Transverse colon (tissue), 4 donors: ENCODE measurements around the gene LNX1. TPM values are rescaled to one million over a fixed set of nuclear protein-coding genes. Genes with fewer than 3 reads are reported as not detected.

Source experiments
- DNase-seq: peaks from one replicate; pipeline ENCODE4 v3.0.0-alpha.2; 2019
- H3K27ac ChIP-seq, 4 donors: fragments of 200-600 bp; sonication (generic); 2 replicates each; pipeline ENCODE4 v1.5.1; 2016 to 2018; ENCODE audit warnings: inconsistent platforms in 4 of 4
- H3K27me3 ChIP-seq: fragments of 200-600 bp; sonication (generic); 2 replicates; pipeline ENCODE4 v1.5.1; 2017; ENCODE audit warnings: inconsistent platforms
- H3K36me3 ChIP-seq, 4 donors: fragments of 200-600 bp; sonication (generic); 2 replicates each; pipeline ENCODE4 v1.5.1; 2017 to 2019; ENCODE audit warnings: inconsistent platforms in 4 of 4
- H3K4me1 ChIP-seq, 4 donors: fragments of 200-600 bp; sonication (generic); 2 replicates each; pipeline ENCODE4 v1.5.1; 2017 to 2020; ENCODE audit warnings: inconsistent platforms in 4 of 4
- H3K4me3 ChIP-seq, 4 donors: fragments of 200-600 bp; sonication (generic); 1 replicate in 1 of 4; 2 replicates in 3 of 4; pipeline versions ENCODE4 v1.5.1 to v1.6.1; 2017 to 2019; ENCODE audit warnings: inconsistent platforms in 4 of 4
- H3K9me3 ChIP-seq, 2 donors: fragments of 200-600 bp; sonication (generic); 2 replicates each; pipeline ENCODE4 v1.5.1; 2017 to 2019; ENCODE audit warnings: inconsistent platforms in 2 of 2
- CTCF ChIP-seq, 5 experiments: fragments of 200-600 bp in 3 of 5; fragments of 450-650 bp in 2 of 5; sonication (generic) in 3 of 5; IDR thresholded peaks; 1 replicate in 2 of 5; 2 replicates in 3 of 5; pipeline ENCODE4 v1.5.1; 2016 to 2017; ENCODE audit warnings: antibody characterized with exemption in 5 of 5, inconsistent platforms in 3 of 5, mild to moderate bottlenecking in 2 of 5, moderate library complexity in 1 of 5
- EP300 ChIP-seq: sonication (generic); formaldehyde crosslinking; IDR thresholded peaks from one replicate; pipeline ENCODE4 v1.6.1; 2017; ENCODE audit warnings: antibody characterized with exemption, low read depth
- POLR2A ChIP-seq: fragments of 450-650 bp; IDR thresholded peaks from one replicate; pipeline ENCODE4 v1.6.1; 2016; ENCODE audit warnings: antibody characterized with exemption, mild to moderate bottlenecking, moderate library complexity
- POLR2AphosphoS5 ChIP-seq, 3 donors: sonication (generic); formaldehyde crosslinking; IDR thresholded peaks; one replicate each; pipeline ENCODE4 v1.6.1; 2016; ENCODE audit warnings: antibody characterized with exemption in 3 of 3
- WGBS, 2 donors: methylation state at CpG; one replicate each; pipeline ENCODE4 v1.1.5; 2018; ENCODE audit warnings: low coverage in 1 of 2; 5-methylcytosine and 5-hydroxymethylcytosine counted together
- in situ Hi-C, 4 donors: fragments of 200-750 bp; cut with MboI; loops; one replicate each; pipeline versions ENCODE4 v1.15.0 to v1.15.1; 2017; ENCODE audit warnings: low sequenced_read_pairs in 3 of 4, low pct_ligation_motif_present in 1 of 4, low pct_unique_long_range_greater_than_20kb in 1 of 4
- intact Hi-C: fragments of 100-400 bp; cut with DNase I; formaldehyde crosslinking; loops from one replicate; pipeline ENCODE4 v1.15.1; 2023; ENCODE audit warnings: low total_unique reads
- total RNA-seq, 4 donors: library from RNA; depleted of rRNA; stranded (reverse); fragments of >200 nt; gene quantifications; one replicate each; pipeline ENCODE4 v1.1.0, GENCODE V29; 2016

The LNX1 gene
- total RNA-seq, 4 donors from 2014 or later, result 2.6 to 35.5 (median 18.1) TPM

GRCh38 chr4:53511014-53511413 lies 80.3 kb downstream of the LNX1 start:
- no peak for DNase-seq
- intact Hi-C loops, result no loop called here
- 29 to 33% methylated on average over 3 of the region's 3 CpGs for WGBS, 2 donors
- in situ Hi-C loops, result no loop called here
- TF ChIP-seq POLR2A (no peak), POLR2AphosphoS5 (IDR thresholded peaks at IDR 0.05) (no peak), CTCF (IDR thresholded peaks at IDR 0.05) (no peak), EP300 (no peak)
- Histone ChIP-seq H3K27ac (no peak overlapping the region), H3K4me1 (no peaks in the 10 kb centered on the region), H3K36me3 (no peaks in the 10 kb centered on the region), H3K27me3 (no peaks in the 10 kb centered on the region), H3K9me3 (no peaks in the 10 kb centered on the region), H3K4me3 (no peak overlapping the region)

- in situ Hi-C loops (no loop called here), intact Hi-C loops (no loop called here)
- WGBS, 2 donors, result 32 to 51% methylated on average over 3 to 5 of the region's 5 CpGs
- H3K27me3 ChIP-seq, result no peaks in the 10 kb centered on the region
- H3K9me3 ChIP-seq, result no peaks in the 10 kb centered on the region
- H3K4me1 ChIP-seq, result no peaks in the 10 kb centered on the region
- H3K4me3 ChIP-seq, result no peak overlapping the region
- TF ChIP-seq POLR2A, result no peak
- no peaks in the 10 kb centered on the region for H3K36me3 ChIP-seq
- no peak for DNase-seq
- no peak overlapping the region for H3K27ac ChIP-seq
Observed at GRCh38 chr4:53510321-53510720, 81.0 kb downstream of the LNX1 start.

- intact Hi-C loops, result no loop called here
- DNase-seq, result no peak
- Histone ChIP-seq H3K27ac (no peak overlapping the region), H3K9me3 (no peaks in the 10 kb centered on the region), H3K4me1 (no peaks in the 10 kb centered on the region), H3K27me3 (no peaks in the 10 kb centered on the region), H3K36me3 (no peaks in the 10 kb centered on the region), H3K4me3 (no peak overlapping the region)
- no peak for TF ChIP-seq POLR2AphosphoS5 (IDR thresholded peaks at IDR 0.05)
- TF ChIP-seq POLR2A, result no peak
- TF ChIP-seq CTCF (IDR thresholded peaks at IDR 0.05), result no peak
- TF ChIP-seq EP300, result no peak
- in situ Hi-C loops, result no loop called here
- WGBS, 2 donors, result 14 to 38% methylated on average over 1 of the region's 1 CpG
Observed at GRCh38 chr4:53508446-53508845, 82.8 kb downstream of the LNX1 start.

- DNase-seq, result no peak
- in situ Hi-C loops (no loop called here), intact Hi-C loops (no loop called here)
- Histone ChIP-seq H3K4me1 (no peaks in the 10 kb centered on the region), H3K9me3 (no peaks in the 10 kb centered on the region), H3K36me3 (no peaks in the 10 kb centered on the region), H3K4me3 (no peak overlapping the region), H3K27ac (no peak overlapping the region), H3K27me3 (no peaks in the 10 kb centered on the region)
- 83% methylated on average over 17 of the region's 17 CpGs; no CpG with 5 or more reads in 1 of the 2 donors for WGBS, 2 donors
- no peak for TF ChIP-seq POLR2A
- TF ChIP-seq CTCF (IDR thresholded peaks at IDR 0.05), result no peak
- TF ChIP-seq POLR2AphosphoS5 (IDR thresholded peaks at IDR 0.05), result no peak
- TF ChIP-seq EP300, result no peak
Observed at GRCh38 chr4:53507671-53508286, 83.5 kb downstream of the LNX1 start.

GRCh38 chr4:53507058-53507457 lies 84.2 kb downstream of the LNX1 start:
- Histone ChIP-seq H3K9me3 (no peaks in the 10 kb centered on the region), H3K4me1 (no peaks in the 10 kb centered on the region), H3K27me3 (no peaks in the 10 kb centered on the region), H3K27ac (no peak overlapping the region), H3K4me3 (no peak overlapping the region), H3K36me3 (no peaks in the 10 kb centered on the region)
- in situ Hi-C loops (no loop called here), intact Hi-C loops (no loop called here)
- DNase-seq, result no peak
- TF ChIP-seq EP300, result no peak
- TF ChIP-seq CTCF (IDR thresholded peaks at IDR 0.05), result no peak
- TF ChIP-seq POLR2A, result no peak
- TF ChIP-seq POLR2AphosphoS5 (IDR thresholded peaks at IDR 0.05), result no peak
- WGBS, 2 donors, result 92 to 94% methylated on average over 7 of the region's 7 CpGs
